Panc1 (cell line): ENCODE results near the gene ILK. TPM values are rescaled to one million over a fixed set of nuclear protein-coding genes. Genes with fewer than 3 reads are reported as not detected.

Source experiments
- ATAC-seq: fragments of 200-7000 bp; cut with Tn5 transposase; 2 replicates; pipeline ENCODE4 v1.9.1; 2020; ENCODE audit warnings: mild to moderate bottlenecking, moderate library complexity
- BruUV-seq: library from RNA; stranded (reverse); fragments of 400-500 nt; replicated peaks from 2 replicates; lab custom pipeline; 2021; lab: Mats Ljungman, UMichigan
- CTCF ChIA-PET: fragments of 300-600 bp; sonication (Branson Sonifier 250); formaldehyde crosslinking; loops from one replicate; lab custom pipeline; 2022; ENCODE audit warnings: antibody characterized with exemption; lab: Charles Lee
- POLR2A ChIA-PET: fragments of 300-600 bp; sonication (Branson Sonifier 250); formaldehyde crosslinking; loops from one replicate; lab custom pipeline; 2022; ENCODE audit warnings: antibody characterized with exemption; lab: Charles Lee
- DNase-seq: peaks from one replicate; pipeline ENCODE4 v3.0.0-alpha.2; 2010; ENCODE audit warnings: low read depth, low spot score
- H3K27ac ChIP-seq: 2 replicates; pipeline ENCODE4 v1.5.1; 2011; ENCODE audit warnings: mild to moderate bottlenecking, low read length, inconsistent platforms
- H3K27me3 ChIP-seq: fragments of 200-500 bp; sonication (Bioruptor generic); 2 replicates; pipeline ENCODE4 v1.6.0; 2014; ENCODE audit warnings: low read length, inconsistent platforms; ENCODE audit not compliant: control insufficient read depth, insufficient read depth
- H3K36me3 ChIP-seq: fragments of 200-500 bp; sonication (Bioruptor generic); 2 replicates; pipeline ENCODE4 v1.5.1; 2014; ENCODE audit warnings: inconsistent platforms, mild to moderate bottlenecking, low read length, moderate library complexity; ENCODE audit not compliant: control insufficient read depth, insufficient read depth
- H3K4me1 ChIP-seq: 2 replicates; pipeline ENCODE4 v1.5.1; 2011; ENCODE audit warnings: inconsistent platforms, mild to moderate bottlenecking, low read length, moderate library complexity; ENCODE audit not compliant: control insufficient read depth, insufficient read depth
- H3K4me3 ChIP-seq, 2 experiments: 2 replicates each; pipeline ENCODE4 v1.5.1; 2011 to 2012; ENCODE audit warnings: low read depth in 2 of 2, low read length in 2 of 2, mild to moderate bottlenecking in 2 of 2, inconsistent platforms in 1 of 2, moderate library complexity in 1 of 2
- H3K9me3 ChIP-seq: fragments of 200-500 bp; sonication (Bioruptor generic); 2 replicates; pipeline ENCODE4 v1.5.1; 2014; ENCODE audit warnings: low read depth, mild to moderate bottlenecking, inconsistent platforms, low read length, moderate library complexity; ENCODE audit not compliant: control insufficient read depth, insufficient read depth
- POLR2AphosphoS5 ChIP-seq: IDR thresholded peaks from 2 replicates; pipeline ENCODE4 v1.6.1; 2012; ENCODE audit warnings: mild to moderate bottlenecking, low read depth, low read length, moderate library complexity
- SIN3A ChIP-seq: IDR thresholded peaks from 2 replicates; pipeline ENCODE4 v1.6.1; 2012; ENCODE audit warnings: low read depth, mild to moderate bottlenecking, low read length, moderate library complexity, borderline replicate concordance; ENCODE audit not compliant: insufficient read depth
- TCF7L2 ChIP-seq: IDR thresholded peaks from 2 replicates; pipeline ENCODE4 v1.6.1; 2011; ENCODE audit warnings: mild to moderate bottlenecking, low read depth, low read length, inconsistent platforms
- in situ Hi-C: cut with HindIII; loops from 2 replicates; pipeline ENCODE4 v1.10.0; 2016; ENCODE audit warnings: low sequenced_read_pairs, low pct_unique_long_range_greater_than_20kb
- intact Hi-C: fragments of 100-400 bp; cut with micrococcal nuclease; formaldehyde crosslinking; loops from one replicate; pipeline ENCODE4 v1.10.0; 2022; ENCODE audit not compliant: unreplicated experiment
- total RNA-seq: library from RNA; stranded (reverse); gene quantifications from one replicate; pipeline ENCODE4 v1.2.1, GENCODE V29; 2021; ENCODE audit not compliant: unreplicated experiment
- TF ChIP-seq, protein P1 (sequence below): fragments of 450-650 bp; IDR thresholded peaks from 2 replicates; pipeline ENCODE4 v1.5.1; 2017; ENCODE audit warnings: mild to moderate bottlenecking
- TF ChIP-seq, protein P2 (sequence below), 2 experiments: IDR thresholded peaks; 2 replicates each; pipeline ENCODE4 v1.6.1; 2011 to 2012; ENCODE audit warnings: low read depth in 2 of 2, control low read depth in 1 of 2, low read length in 1 of 2, mild to moderate bottlenecking in 1 of 2, moderate library complexity in 1 of 2; ENCODE audit not compliant: insufficient read depth in 1 of 2

ILK gene
- total RNA-seq, 1 experiment from 2014 or later: 204 TPM

- peak; percentile 33; the same call in 1 of the 2 replicates for ATAC-seq
- peaks cover 3% of the 10 kb centered on the region; the same call in 1 of the 2 replicates for H3K36me3 ChIP-seq
- intact Hi-C loops: no loop called here
- DNase-seq: no peak
- no peak overlapping the region for H3K4me3 ChIP-seq
- no peaks in the 10 kb centered on the region; the same call in 1 of the 2 replicates for H3K9me3 ChIP-seq
- H3K27ac ChIP-seq: no peak overlapping the region
- BruUV-seq: no TSS peak
- TF ChIP-seq SIN3A: no peak
- TF ChIP-seq POLR2AphosphoS5: no peak
- no peak for TF ChIP-seq TCF7L2
- TF ChIP-seq, protein P1, sequence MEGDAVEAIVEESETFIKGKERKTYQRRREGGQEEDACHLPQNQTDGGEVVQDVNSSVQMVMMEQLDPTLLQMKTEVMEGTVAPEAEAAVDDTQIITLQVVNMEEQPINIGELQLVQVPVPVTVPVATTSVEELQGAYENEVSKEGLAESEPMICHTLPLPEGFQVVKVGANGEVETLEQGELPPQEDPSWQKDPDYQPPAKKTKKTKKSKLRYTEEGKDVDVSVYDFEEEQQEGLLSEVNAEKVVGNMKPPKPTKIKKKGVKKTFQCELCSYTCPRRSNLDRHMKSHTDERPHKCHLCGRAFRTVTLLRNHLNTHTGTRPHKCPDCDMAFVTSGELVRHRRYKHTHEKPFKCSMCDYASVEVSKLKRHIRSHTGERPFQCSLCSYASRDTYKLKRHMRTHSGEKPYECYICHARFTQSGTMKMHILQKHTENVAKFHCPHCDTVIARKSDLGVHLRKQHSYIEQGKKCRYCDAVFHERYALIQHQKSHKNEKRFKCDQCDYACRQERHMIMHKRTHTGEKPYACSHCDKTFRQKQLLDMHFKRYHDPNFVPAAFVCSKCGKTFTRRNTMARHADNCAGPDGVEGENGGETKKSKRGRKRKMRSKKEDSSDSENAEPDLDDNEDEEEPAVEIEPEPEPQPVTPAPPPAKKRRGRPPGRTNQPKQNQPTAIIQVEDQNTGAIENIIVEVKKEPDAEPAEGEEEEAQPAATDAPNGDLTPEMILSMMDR: no peak
- TF ChIP-seq, protein P2, sequence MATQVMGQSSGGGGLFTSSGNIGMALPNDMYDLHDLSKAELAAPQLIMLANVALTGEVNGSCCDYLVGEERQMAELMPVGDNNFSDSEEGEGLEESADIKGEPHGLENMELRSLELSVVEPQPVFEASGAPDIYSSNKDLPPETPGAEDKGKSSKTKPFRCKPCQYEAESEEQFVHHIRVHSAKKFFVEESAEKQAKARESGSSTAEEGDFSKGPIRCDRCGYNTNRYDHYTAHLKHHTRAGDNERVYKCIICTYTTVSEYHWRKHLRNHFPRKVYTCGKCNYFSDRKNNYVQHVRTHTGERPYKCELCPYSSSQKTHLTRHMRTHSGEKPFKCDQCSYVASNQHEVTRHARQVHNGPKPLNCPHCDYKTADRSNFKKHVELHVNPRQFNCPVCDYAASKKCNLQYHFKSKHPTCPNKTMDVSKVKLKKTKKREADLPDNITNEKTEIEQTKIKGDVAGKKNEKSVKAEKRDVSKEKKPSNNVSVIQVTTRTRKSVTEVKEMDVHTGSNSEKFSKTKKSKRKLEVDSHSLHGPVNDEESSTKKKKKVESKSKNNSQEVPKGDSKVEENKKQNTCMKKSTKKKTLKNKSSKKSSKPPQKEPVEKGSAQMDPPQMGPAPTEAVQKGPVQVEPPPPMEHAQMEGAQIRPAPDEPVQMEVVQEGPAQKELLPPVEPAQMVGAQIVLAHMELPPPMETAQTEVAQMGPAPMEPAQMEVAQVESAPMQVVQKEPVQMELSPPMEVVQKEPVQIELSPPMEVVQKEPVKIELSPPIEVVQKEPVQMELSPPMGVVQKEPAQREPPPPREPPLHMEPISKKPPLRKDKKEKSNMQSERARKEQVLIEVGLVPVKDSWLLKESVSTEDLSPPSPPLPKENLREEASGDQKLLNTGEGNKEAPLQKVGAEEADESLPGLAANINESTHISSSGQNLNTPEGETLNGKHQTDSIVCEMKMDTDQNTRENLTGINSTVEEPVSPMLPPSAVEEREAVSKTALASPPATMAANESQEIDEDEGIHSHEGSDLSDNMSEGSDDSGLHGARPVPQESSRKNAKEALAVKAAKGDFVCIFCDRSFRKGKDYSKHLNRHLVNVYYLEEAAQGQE (IDR thresholded peaks at IDR 0.05; ENCODE audit: insufficient read depth in 1 of 2, low read depth in 2 of 2, low read length in 1 of 2): no peak
- H3K4me1 ChIP-seq: no peaks in the 10 kb centered on the region
- ChIA-PET CTCF (no interaction called here), POLR2A (interaction anchor here (0.6 to 1.0 kb wide), 2 partner anchors 9 to 17 kb away, joined by 3 read pairs; no protein-coding TSS in a partner anchor)
- no peaks in the 10 kb centered on the region for H3K27me3 ChIP-seq
- in situ Hi-C loops: no loop called here
Measured at GRCh38 chr11:6587360-6587953, 16.1 kb upstream of the ILK start.

DNA sequence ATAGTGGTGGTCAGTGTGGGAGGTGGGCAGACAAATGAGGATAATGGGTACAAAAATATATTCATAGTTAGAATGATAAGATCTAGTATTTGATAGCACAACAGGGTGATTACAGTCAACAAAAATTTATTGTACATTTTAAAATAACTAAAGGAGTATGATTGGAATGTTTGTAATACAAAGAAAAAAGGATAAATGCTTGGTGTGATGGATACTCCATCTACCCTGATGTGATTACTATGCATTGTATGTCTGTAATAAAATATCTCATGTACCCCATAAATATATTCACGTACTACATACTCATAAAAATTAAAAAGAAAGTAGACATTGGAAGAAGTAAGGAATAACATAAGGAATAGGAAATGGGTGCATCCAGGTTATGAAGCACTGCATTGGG lies 15.6 kb upstream of the ILK start:
- CTCF ChIA-PET: no interaction called here
- POLR2A ChIA-PET: interaction anchor here (1.0 kb wide), 1 partner anchor 17 kb away, joined by 3 read pairs; no protein-coding TSS in a partner anchor
- no peak for ATAC-seq
- peaks cover 3% of the 10 kb centered on the region; the same call in 1 of the 2 replicates for H3K36me3 ChIP-seq
- TF ChIP-seq POLR2AphosphoS5 (no peak), TCF7L2 (no peak), SIN3A (no peak)
- no peak overlapping the region for H3K4me3 ChIP-seq
- no peaks in the 10 kb centered on the region for H3K27me3 ChIP-seq
- no peak overlapping the region for H3K27ac ChIP-seq
- H3K9me3 ChIP-seq: no peaks in the 10 kb centered on the region; the same call in 1 of the 2 replicates
- DNase-seq: no peak
- in situ Hi-C loops: no loop called here
- intact Hi-C loops: no loop called here
- no TSS peak for BruUV-seq
- H3K4me1 ChIP-seq: no peaks in the 10 kb centered on the region
